ENCODE results near the gene ZNF432.

DNA sequence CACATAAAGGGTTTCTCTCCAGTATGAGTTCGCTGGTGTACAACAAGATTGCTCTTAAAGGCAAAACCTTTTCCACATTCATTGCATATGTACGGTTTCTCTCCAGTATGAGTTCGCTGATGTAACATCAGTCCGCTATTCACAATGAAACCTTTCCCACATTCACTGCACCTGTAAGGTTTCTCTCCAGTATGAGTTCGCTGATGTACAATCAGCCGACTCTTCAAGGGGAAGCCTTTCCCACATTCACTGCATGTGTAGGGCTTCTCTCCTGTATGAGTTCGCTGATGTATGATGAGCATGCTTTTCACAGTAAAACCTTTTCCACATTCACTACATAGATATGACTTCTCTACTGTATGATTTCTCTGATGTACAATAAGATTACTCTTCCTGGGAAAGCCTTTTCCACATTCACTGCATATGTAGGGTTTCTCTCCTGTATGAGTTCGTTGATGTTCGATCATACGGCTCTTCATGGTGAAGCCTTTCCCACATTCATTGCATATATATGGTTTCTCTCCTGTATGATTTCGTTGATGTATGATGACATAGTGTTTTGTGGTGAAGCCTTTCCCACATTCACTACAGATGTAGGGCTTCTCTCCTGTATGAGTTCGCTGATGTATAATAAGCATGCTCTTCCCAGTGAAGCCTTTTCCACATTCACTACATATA, 14.4 kb downstream of the ZNF432 start:
- TF ChIP-seq, protein P1, sequence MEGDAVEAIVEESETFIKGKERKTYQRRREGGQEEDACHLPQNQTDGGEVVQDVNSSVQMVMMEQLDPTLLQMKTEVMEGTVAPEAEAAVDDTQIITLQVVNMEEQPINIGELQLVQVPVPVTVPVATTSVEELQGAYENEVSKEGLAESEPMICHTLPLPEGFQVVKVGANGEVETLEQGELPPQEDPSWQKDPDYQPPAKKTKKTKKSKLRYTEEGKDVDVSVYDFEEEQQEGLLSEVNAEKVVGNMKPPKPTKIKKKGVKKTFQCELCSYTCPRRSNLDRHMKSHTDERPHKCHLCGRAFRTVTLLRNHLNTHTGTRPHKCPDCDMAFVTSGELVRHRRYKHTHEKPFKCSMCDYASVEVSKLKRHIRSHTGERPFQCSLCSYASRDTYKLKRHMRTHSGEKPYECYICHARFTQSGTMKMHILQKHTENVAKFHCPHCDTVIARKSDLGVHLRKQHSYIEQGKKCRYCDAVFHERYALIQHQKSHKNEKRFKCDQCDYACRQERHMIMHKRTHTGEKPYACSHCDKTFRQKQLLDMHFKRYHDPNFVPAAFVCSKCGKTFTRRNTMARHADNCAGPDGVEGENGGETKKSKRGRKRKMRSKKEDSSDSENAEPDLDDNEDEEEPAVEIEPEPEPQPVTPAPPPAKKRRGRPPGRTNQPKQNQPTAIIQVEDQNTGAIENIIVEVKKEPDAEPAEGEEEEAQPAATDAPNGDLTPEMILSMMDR (IDR thresholded peaks at IDR 0.05): no peak
- TF ChIP-seq EZH2 (IDR thresholded peaks at IDR 0.05) (no peak), EZH2phosphoT487 (IDR thresholded peaks at IDR 0.05) (no peak)
